Small intestine (tissue), 4 donors: Measurements from ENCODE around the gene CRABP1. TPM values are rescaled to one million over a fixed set of nuclear protein-coding genes. Genes with fewer than 3 reads are reported as not detected.

ENCODE experiments used
- polyA plus RNA-seq, 4 donors: library from polyadenylated mRNA; stranded (reverse) in 3 of 4; unstranded in 1 of 4; fragments of 200-250 nt in 3 of 4; fragments of 120-200 nt in 1 of 4; gene quantifications; one replicate each; pipeline versions ENCODE4 v1.2.1 to v1.2.3, GENCODE V29; 2013
- donor health status: healthy with polysubstance abuse.
- donor health status: Bipolar disorder and iron deficiency.
- donor health status: healthy.

CRABP1 gene
- polyA plus RNA-seq, 4 donors, result 10.4 to 16.0 TPM; not detected in 2

Other genes with a start within 250 kb of the CRABP1 start
- gene SH2D7, start 247.8 kb upstream of the CRABP1 start, polyA plus RNA-seq, result 1 to 10 TPM; 1.7 to 3.8 (median 2.7) TPM
- gene CIB2, start 208.9 kb upstream of the CRABP1 start, polyA plus RNA-seq, result 100 to 1,000 TPM in 1 of 4 donors, 10 to 100 TPM in 3; 12.7 to 143 (median 52.5) TPM
- 10 to 100 TPM; 85.9 to 97.5 (median 92.8) TPM for gene IDH3A, start 191.0 kb upstream of the CRABP1 start, polyA plus RNA-seq
- gene ACSBG1, start 105.8 kb upstream of the CRABP1 start, polyA plus RNA-seq, result under 1 TPM; 0.54 to 0.67 (median 0.55) TPM
- gene DNAJA4, start 75.8 kb upstream of the CRABP1 start, polyA plus RNA-seq, result 10 to 100 TPM; 10.7 to 24.3 (median 15.0) TPM
- 10 to 100 TPM; 45.9 to 68.0 (median 58.6) TPM for gene SKIC8, start 40.7 kb upstream of the CRABP1 start, polyA plus RNA-seq
- 10 to 100 TPM; 12.4 to 63.6 (median 15.3) TPM for gene IREB2, start 97.9 kb downstream of the CRABP1 start, polyA plus RNA-seq
- gene HYKK, start 167.2 kb downstream of the CRABP1 start, polyA plus RNA-seq, result 10 to 100 TPM in 2 of 4 donors, 1 to 10 TPM in 2; 6.8 to 12.4 (median 9.8) TPM
- gene PSMA4, start 200.1 kb downstream of the CRABP1 start, polyA plus RNA-seq, result 100 to 1,000 TPM; 221 to 348 (median 300) TPM
- 1 to 10 TPM in 1 of 4 donors, under 1 TPM in 3; 0.67 to 9.8 (median 0.82) TPM for gene CHRNA5, start 225.2 kb downstream of the CRABP1 start, polyA plus RNA-seq